Measurements from ENCODE around the gene UBE2U.

UBE2U gene

GRCh38 chr1:64287071-64287470 is 83.6 kb downstream of the UBE2U start:
- Histone ChIP-seq H3K27me3 (ENCODE audit: control insufficient read depth, insufficient read depth, low read length) (no peaks in the 10 kb centered on the region), H3K4me3 (ENCODE audit: low read length) (no peak overlapping the region), H3K36me3 (ENCODE audit: control insufficient read depth, insufficient read depth, low read length) (no peaks in the 10 kb centered on the region), H3K4me1 (ENCODE audit: control insufficient read depth, insufficient read depth, low read length) (no peaks in the 10 kb centered on the region), H3K27ac (ENCODE audit: low read depth, low read length) (no peak overlapping the region), H3K9ac (ENCODE audit: low read length) (no peak overlapping the region)

GRCh38 chr1:64290420-64290819 is 87.0 kb downstream of the UBE2U start:
- H3K4me3 ChIP-seq (ENCODE audit: low read length): no peak overlapping the region
- no peaks in the 10 kb centered on the region for H3K27me3 ChIP-seq (ENCODE audit: control insufficient read depth, insufficient read depth, low read length)
- H3K36me3 ChIP-seq (ENCODE audit: control insufficient read depth, insufficient read depth, low read length): no peaks in the 10 kb centered on the region
- H3K9ac ChIP-seq (ENCODE audit: low read length): no peak overlapping the region
- no peak overlapping the region for H3K27ac ChIP-seq (ENCODE audit: low read depth, low read length)
- no peaks in the 10 kb centered on the region for H3K4me1 ChIP-seq (ENCODE audit: control insufficient read depth, insufficient read depth, low read length)

GRCh38 chr1:64291931-64292330 is 88.5 kb downstream of the UBE2U start:
- Histone ChIP-seq H3K27me3 (ENCODE audit: control insufficient read depth, insufficient read depth, low read length) (no peaks in the 10 kb centered on the region), H3K4me1 (ENCODE audit: control insufficient read depth, insufficient read depth, low read length) (no peaks in the 10 kb centered on the region), H3K4me3 (ENCODE audit: low read length) (no peak overlapping the region), H3K9ac (ENCODE audit: low read length) (no peak overlapping the region), H3K27ac (ENCODE audit: low read depth, low read length) (no peak overlapping the region), H3K36me3 (ENCODE audit: control insufficient read depth, insufficient read depth, low read length) (no peaks in the 10 kb centered on the region)

- H3K27me3 ChIP-seq (ENCODE audit: control insufficient read depth, insufficient read depth, low read length): no peaks in the 10 kb centered on the region
- no peaks in the 10 kb centered on the region for H3K4me1 ChIP-seq (ENCODE audit: control insufficient read depth, insufficient read depth, low read length)
- no peaks in the 10 kb centered on the region for H3K36me3 ChIP-seq (ENCODE audit: control insufficient read depth, insufficient read depth, low read length)
- no peak overlapping the region for H3K9ac ChIP-seq (ENCODE audit: low read length)
- H3K4me3 ChIP-seq (ENCODE audit: low read length): no peak overlapping the region
- H3K27ac ChIP-seq (ENCODE audit: low read depth, low read length): no peak overlapping the region
These were observed 89.0 kb downstream of the UBE2U start for GRCh38 chr1:64292399-64292798.

GRCh38 chr1:64293820-64294219 is 90.4 kb downstream of the UBE2U start:
- Histone ChIP-seq H3K4me3 (ENCODE audit: low read length) (no peak overlapping the region), H3K27ac (ENCODE audit: low read depth, low read length) (no peak overlapping the region), H3K27me3 (ENCODE audit: control insufficient read depth, insufficient read depth, low read length) (no peaks in the 10 kb centered on the region), H3K4me1 (ENCODE audit: control insufficient read depth, insufficient read depth, low read length) (no peaks in the 10 kb centered on the region), H3K36me3 (ENCODE audit: control insufficient read depth, insufficient read depth, low read length) (no peaks in the 10 kb centered on the region), H3K9ac (ENCODE audit: low read length) (no peak overlapping the region)

GRCh38 chr1:64295136-64295535 is 91.7 kb downstream of the UBE2U start:
- no peak overlapping the region for H3K4me3 ChIP-seq (ENCODE audit: low read length)
- no peak overlapping the region for H3K9ac ChIP-seq (ENCODE audit: low read length)
- H3K27me3 ChIP-seq (ENCODE audit: control insufficient read depth, insufficient read depth, low read length): no peaks in the 10 kb centered on the region
- H3K4me1 ChIP-seq (ENCODE audit: control insufficient read depth, insufficient read depth, low read length): no peaks in the 10 kb centered on the region
- no peaks in the 10 kb centered on the region for H3K36me3 ChIP-seq (ENCODE audit: control insufficient read depth, insufficient read depth, low read length)
- no peak overlapping the region for H3K27ac ChIP-seq (ENCODE audit: low read depth, low read length)

- no peaks in the 10 kb centered on the region for H3K27me3 ChIP-seq (ENCODE audit: control insufficient read depth, insufficient read depth, low read length)
- no peaks in the 10 kb centered on the region for H3K4me1 ChIP-seq (ENCODE audit: control insufficient read depth, insufficient read depth, low read length)
- no peak overlapping the region for H3K4me3 ChIP-seq (ENCODE audit: low read length)
- no peak overlapping the region for H3K9ac ChIP-seq (ENCODE audit: low read length)
- H3K36me3 ChIP-seq (ENCODE audit: control insufficient read depth, insufficient read depth, low read length): no peaks in the 10 kb centered on the region
- no peak overlapping the region for H3K27ac ChIP-seq (ENCODE audit: low read depth, low read length)
These were observed 92.1 kb downstream of the UBE2U start for GRCh38 chr1:64295561-64295960.

- H3K36me3 ChIP-seq (ENCODE audit: control insufficient read depth, insufficient read depth, low read length): no peaks in the 10 kb centered on the region
- no peak overlapping the region for H3K27ac ChIP-seq (ENCODE audit: low read depth, low read length)
- H3K4me3 ChIP-seq (ENCODE audit: low read length): no peak overlapping the region
- no peaks in the 10 kb centered on the region for H3K4me1 ChIP-seq (ENCODE audit: control insufficient read depth, insufficient read depth, low read length)
- H3K9ac ChIP-seq (ENCODE audit: low read length): no peak overlapping the region
- H3K27me3 ChIP-seq (ENCODE audit: control insufficient read depth, insufficient read depth, low read length): no peaks in the 10 kb centered on the region
These were observed 93.0 kb downstream of the UBE2U start for GRCh38 chr1:64296459-64296858.

- no peaks in the 10 kb centered on the region for H3K36me3 ChIP-seq (ENCODE audit: control insufficient read depth, insufficient read depth, low read length)
- H3K4me3 ChIP-seq (ENCODE audit: low read length): no peak overlapping the region
- H3K27me3 ChIP-seq (ENCODE audit: control insufficient read depth, insufficient read depth, low read length): no peaks in the 10 kb centered on the region
- H3K27ac ChIP-seq (ENCODE audit: low read depth, low read length): no peak overlapping the region
- H3K9ac ChIP-seq (ENCODE audit: low read length): no peak overlapping the region
- H3K4me1 ChIP-seq (ENCODE audit: control insufficient read depth, insufficient read depth, low read length): no peaks in the 10 kb centered on the region
These were observed 98.8 kb downstream of the UBE2U start for GRCh38 chr1:64302194-64302593.

- Histone ChIP-seq H3K4me1 (ENCODE audit: control insufficient read depth, insufficient read depth, low read length) (no peaks in the 10 kb centered on the region), H3K9ac (ENCODE audit: low read length) (no peak overlapping the region), H3K27me3 (ENCODE audit: control insufficient read depth, insufficient read depth, low read length) (no peaks in the 10 kb centered on the region), H3K36me3 (ENCODE audit: control insufficient read depth, insufficient read depth, low read length) (no peaks in the 10 kb centered on the region), H3K4me3 (ENCODE audit: low read length) (no peak overlapping the region), H3K27ac (ENCODE audit: low read depth, low read length) (no peak overlapping the region)
These were observed 99.5 kb downstream of the UBE2U start for GRCh38 chr1:64302971-64303370.

GRCh38 chr1:64304823-64305222 is 101.4 kb downstream of the UBE2U start:
- Histone ChIP-seq H3K27me3 (ENCODE audit: control insufficient read depth, insufficient read depth, low read length) (no peaks in the 10 kb centered on the region), H3K36me3 (ENCODE audit: control insufficient read depth, insufficient read depth, low read length) (no peaks in the 10 kb centered on the region), H3K4me1 (ENCODE audit: control insufficient read depth, insufficient read depth, low read length) (no peaks in the 10 kb centered on the region), H3K27ac (ENCODE audit: low read depth, low read length) (no peak overlapping the region), H3K9ac (ENCODE audit: low read length) (no peak overlapping the region), H3K4me3 (ENCODE audit: low read length) (no peak overlapping the region)

GRCh38 chr1:64308866-64309265 is 105.4 kb downstream of the UBE2U start:
- Histone ChIP-seq H3K9ac (ENCODE audit: low read length) (no peak overlapping the region), H3K27me3 (ENCODE audit: control insufficient read depth, insufficient read depth, low read length) (no peaks in the 10 kb centered on the region), H3K36me3 (ENCODE audit: control insufficient read depth, insufficient read depth, low read length) (no peaks in the 10 kb centered on the region), H3K4me1 (ENCODE audit: control insufficient read depth, insufficient read depth, low read length) (no peaks in the 10 kb centered on the region), H3K27ac (ENCODE audit: low read depth, low read length) (no peak overlapping the region), H3K4me3 (ENCODE audit: low read length) (no peak overlapping the region)

- Histone ChIP-seq H3K27ac (ENCODE audit: low read depth, low read length) (no peak overlapping the region), H3K4me1 (ENCODE audit: control insufficient read depth, insufficient read depth, low read length) (no peaks in the 10 kb centered on the region), H3K27me3 (ENCODE audit: control insufficient read depth, insufficient read depth, low read length) (no peaks in the 10 kb centered on the region)
These were observed 106.0 kb downstream of the UBE2U start for GRCh38 chr1:64309431-64309831.

More at GRCh38 chr1:64309431-64309831, 106.0 kb downstream of the UBE2U start:
- Histone ChIP-seq H3K4me3 (ENCODE audit: low read length) (no peak overlapping the region), H3K9ac (ENCODE audit: low read length) (no peak overlapping the region), H3K36me3 (ENCODE audit: control insufficient read depth, insufficient read depth, low read length) (no peaks in the 10 kb centered on the region)
